ENCODE data around the gene ATOSB.

The ATOSB gene

DNA sequence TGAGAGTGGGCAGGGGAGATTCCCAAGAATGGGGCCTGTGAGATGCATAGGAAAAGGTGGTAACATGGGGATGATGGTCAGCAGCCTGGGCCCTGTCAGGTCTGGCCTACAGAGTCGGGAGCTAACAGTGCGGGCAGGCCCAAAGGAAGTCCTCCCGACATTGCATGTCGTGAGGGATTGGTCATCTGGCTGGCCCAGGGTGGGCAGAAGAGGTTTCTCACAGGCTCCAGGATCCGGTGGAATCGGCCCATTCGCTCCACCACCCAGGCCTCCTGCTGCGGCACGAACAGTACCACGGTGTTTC is 13.2 kb downstream of the ATOSB start:
- no peak for TF ChIP-seq NFIC (IDR thresholded peaks at IDR 0.05)
- TF ChIP-seq MAX (IDR thresholded peaks at IDR 0.05), result no peak

- TF ChIP-seq RAD21 (IDR thresholded peaks at IDR 0.05; ENCODE audit: low read depth) (no peak), REST (IDR thresholded peaks at IDR 0.05; ENCODE audit: low read depth) (no peak), NFIC (IDR thresholded peaks at IDR 0.05) (no peak), CEBPB (IDR thresholded peaks at IDR 0.05) (no peak), TCF12 (IDR thresholded peaks at IDR 0.05; ENCODE audit: low read depth) (no peak), TEAD4 (IDR thresholded peaks at IDR 0.05) (no peak), CREB1 (IDR thresholded peaks at IDR 0.05; ENCODE audit: low read depth) (no peak), FOXM1 (IDR thresholded peaks at IDR 0.05; ENCODE audit: borderline replicate concordance, low read depth) (no peak)
These were observed 18.1 kb downstream of the ATOSB start for GRCh38 chr9:35097573-35097972.

DNA sequence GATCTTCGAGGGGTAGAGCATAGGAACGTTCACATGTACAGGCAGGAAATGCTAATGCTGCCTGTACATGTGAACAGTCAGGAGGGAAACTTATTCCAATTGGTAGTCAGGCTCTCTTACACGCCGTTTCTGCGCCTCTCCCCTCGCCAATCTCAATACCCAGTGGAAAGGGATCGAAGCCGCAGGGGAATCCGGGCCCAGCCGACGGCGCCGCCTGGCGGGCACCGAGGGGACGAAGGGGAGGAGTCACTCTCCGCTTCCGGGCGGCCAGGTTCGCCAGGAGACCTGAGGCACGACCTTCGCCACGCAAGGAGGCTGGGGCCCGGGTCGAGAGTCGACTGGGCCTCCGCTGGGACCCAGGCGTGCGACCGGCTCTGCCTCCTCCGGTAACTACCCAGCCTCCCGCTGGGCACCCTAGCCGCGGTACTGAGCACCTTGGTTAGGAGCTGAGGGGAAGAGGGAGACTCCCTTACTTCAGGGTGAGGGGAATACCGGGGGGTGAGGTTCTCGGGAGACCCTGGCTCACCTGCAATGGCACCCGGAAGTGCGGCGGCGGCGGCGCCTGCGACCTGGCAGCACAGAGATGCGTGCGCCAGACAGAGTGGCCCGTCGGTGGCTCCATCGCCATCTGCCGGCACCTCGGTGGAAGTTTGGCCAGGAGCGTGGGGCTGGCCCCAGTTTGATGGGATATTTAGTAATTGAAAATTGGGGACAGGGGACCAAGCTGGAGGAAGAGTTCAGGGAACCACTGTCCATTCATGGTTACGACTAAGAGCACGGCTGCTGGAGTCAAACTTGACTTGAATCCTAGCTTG is 19.4 kb downstream of the ATOSB start, which contains the start of gene PIGO:
Gene PIGO, minus strand, starts transcription at position 557 of the 815 bp plus-strand sequence. CDS start 1,026 bp downstream, outside the sequence.
- TF ChIP-seq EGR1 (IDR thresholded peaks at IDR 0.05) (no peak), NFIC (IDR thresholded peaks at IDR 0.05) (no peak), ZBTB7A (IDR thresholded peaks at IDR 0.05; ENCODE audit: low read depth) (peak; percentile 95), TAF1 (IDR thresholded peaks at IDR 0.05; ENCODE audit: low read depth) (peak; percentile 82), REST (IDR thresholded peaks at IDR 0.05; ENCODE audit: low read depth) (no peak), FOXM1 (IDR thresholded peaks at IDR 0.05; ENCODE audit: borderline replicate concordance, low read depth) (no peak), MAX (IDR thresholded peaks at IDR 0.05) (peak; percentile 63), CREB1 (IDR thresholded peaks at IDR 0.05; ENCODE audit: low read depth) (no peak), TEAD4 (IDR thresholded peaks at IDR 0.05) (peak; percentile 13; the same call in 1 of the 2 replicates), TCF12 (IDR thresholded peaks at IDR 0.05; ENCODE audit: low read depth) (peak; percentile 40; the same call in 1 of the 2 replicates), EP300 (IDR thresholded peaks at IDR 0.05; ENCODE audit: borderline replicate concordance) (no peak), YY1 (IDR thresholded peaks at IDR 0.05; ENCODE audit: low read depth) (peak; percentile 87), RAD21 (IDR thresholded peaks at IDR 0.05; ENCODE audit: low read depth) (peak; percentile 55)
- TF ChIP-seq, protein P1, sequence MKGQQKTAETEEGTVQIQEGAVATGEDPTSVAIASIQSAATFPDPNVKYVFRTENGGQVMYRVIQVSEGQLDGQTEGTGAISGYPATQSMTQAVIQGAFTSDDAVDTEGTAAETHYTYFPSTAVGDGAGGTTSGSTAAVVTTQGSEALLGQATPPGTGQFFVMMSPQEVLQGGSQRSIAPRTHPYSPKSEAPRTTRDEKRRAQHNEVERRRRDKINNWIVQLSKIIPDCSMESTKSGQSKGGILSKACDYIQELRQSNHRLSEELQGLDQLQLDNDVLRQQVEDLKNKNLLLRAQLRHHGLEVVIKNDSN (IDR thresholded peaks at IDR 0.05), result no peak

DNA sequence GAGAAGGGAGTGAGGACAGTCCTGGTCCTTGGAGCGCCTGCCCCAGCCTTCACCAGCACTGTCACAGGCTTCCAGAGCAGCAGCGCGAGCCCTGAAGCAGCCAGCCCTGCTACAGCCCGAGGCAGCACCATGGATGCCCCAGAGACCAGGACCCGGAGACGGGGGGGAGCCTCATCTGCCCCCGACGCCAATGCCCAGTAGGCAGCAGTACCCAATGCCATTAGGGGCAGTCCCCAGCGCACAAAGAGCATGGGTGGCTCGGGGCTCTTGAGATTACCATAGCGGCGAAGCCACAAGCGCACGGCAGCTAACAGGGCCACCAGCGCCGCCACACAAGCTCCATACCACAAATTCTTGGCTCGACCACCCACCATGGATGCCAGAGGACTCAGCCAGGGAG is 24.1 kb downstream of the ATOSB start:
- TF ChIP-seq ZBTB7A (IDR thresholded peaks at IDR 0.05; ENCODE audit: low read depth) (no peak), TAF1 (IDR thresholded peaks at IDR 0.05; ENCODE audit: low read depth) (no peak), MAX (IDR thresholded peaks at IDR 0.05) (no peak), NFIC (IDR thresholded peaks at IDR 0.05) (no peak), EGR1 (IDR thresholded peaks at IDR 0.05) (no peak), YY1 (IDR thresholded peaks at IDR 0.05; ENCODE audit: low read depth) (no peak), EP300 (IDR thresholded peaks at IDR 0.05; ENCODE audit: borderline replicate concordance) (no peak), FOXM1 (IDR thresholded peaks at IDR 0.05; ENCODE audit: borderline replicate concordance, low read depth) (no peak), REST (IDR thresholded peaks at IDR 0.05; ENCODE audit: low read depth) (no peak), RAD21 (IDR thresholded peaks at IDR 0.05; ENCODE audit: low read depth) (no peak), TCF12 (IDR thresholded peaks at IDR 0.05; ENCODE audit: low read depth) (no peak), TEAD4 (IDR thresholded peaks at IDR 0.05) (no peak), CEBPB (IDR thresholded peaks at IDR 0.05) (no peak)
- TF ChIP-seq, protein P1 (IDR thresholded peaks at IDR 0.05), result no peak

Data from Ishikawa (cell line).